NK-92 (cell line): Measurements from ENCODE around the gene BHLHE41.

Experiments used
- DNase-seq: peaks from one replicate; lab custom pipeline; 2025; ENCODE audit not compliant: unreplicated experiment; lab: John Stamatoyannopoulos, UW

BHLHE41 gene

GRCh38 chr12:26090836-26091510 lies 33.9 kb downstream of the BHLHE41 start:
- DNase-seq, result no peak

- DNase-seq, result no peak
Observed at GRCh38 chr12:26088998-26089397, 35.8 kb downstream of the BHLHE41 start.

GRCh38 chr12:26086936-26087335 lies 37.9 kb downstream of the BHLHE41 start:
- DNase-seq, result no peak

- DNase-seq, result no peak
Observed at GRCh38 chr12:26080911-26081310, 43.9 kb downstream of the BHLHE41 start.

GRCh38 chr12:26077915-26078702 lies 46.7 kb downstream of the BHLHE41 start:
- DNase-seq, result no peak
